AG04450 (cell line): Measurements from ENCODE around the gene IER5. TPM values are rescaled to one million over a fixed set of nuclear protein-coding genes. Genes with fewer than 3 reads are reported as not detected.

ENCODE experiments used
- CTCF ChIA-PET: fragments of 300-600, 350-600 bp; formaldehyde crosslinking; extraction: SDS; loops from one replicate; lab custom pipeline; 2022; ENCODE audit warnings: antibody characterized with exemption, inconsistent platforms; lab: Charles Lee
- POLR2A ChIA-PET: fragments of 350-600 bp; formaldehyde crosslinking; extraction: SDS; loops from one replicate; lab custom pipeline; 2021; ENCODE audit warnings: antibody characterized with exemption, inconsistent platforms; lab: Yijun Ruan, JAX
- DNase-seq: peaks from one replicate; pipeline ENCODE4 v3.0.0-alpha.2; 2011; ENCODE audit warnings: low read depth, low spot score
- H3K27ac ChIP-seq: one replicate; pipeline ENCODE4 v1.5.1; 2012; ENCODE audit warnings: low read depth, low read length, control low read depth
- H3K27me3 ChIP-seq: one replicate; pipeline ENCODE4 v1.6.0; 2012; ENCODE audit warnings: low read length; ENCODE audit not compliant: control insufficient read depth, insufficient read depth
- H3K4me3 ChIP-seq: 2 replicates; pipeline ENCODE4 v1.5.1; 2011; ENCODE audit warnings: mild to moderate bottlenecking, low read depth, low read length, control low read depth
- H3K9me3 ChIP-seq: 2 replicates; pipeline ENCODE4 v1.5.1; 2012; ENCODE audit warnings: low read length; ENCODE audit not compliant: control insufficient read depth, insufficient read depth
- CTCF ChIP-seq: IDR thresholded peaks from 2 replicates; pipeline ENCODE4 v1.5.1; 2011; ENCODE audit warnings: low read depth, low read length, control low read depth, inconsistent platforms
- polyA plus RNA-seq: library from polyadenylated mRNA; depleted of rRNA; stranded (reverse); fragments of >200 nt; gene quantifications from 2 replicates; pipeline ENCODE4 v1.2.3, GENCODE V29; 2011

Gene IER5
- polyA plus RNA-seq, 1 experiment, result 20.7 TPM

DNA sequence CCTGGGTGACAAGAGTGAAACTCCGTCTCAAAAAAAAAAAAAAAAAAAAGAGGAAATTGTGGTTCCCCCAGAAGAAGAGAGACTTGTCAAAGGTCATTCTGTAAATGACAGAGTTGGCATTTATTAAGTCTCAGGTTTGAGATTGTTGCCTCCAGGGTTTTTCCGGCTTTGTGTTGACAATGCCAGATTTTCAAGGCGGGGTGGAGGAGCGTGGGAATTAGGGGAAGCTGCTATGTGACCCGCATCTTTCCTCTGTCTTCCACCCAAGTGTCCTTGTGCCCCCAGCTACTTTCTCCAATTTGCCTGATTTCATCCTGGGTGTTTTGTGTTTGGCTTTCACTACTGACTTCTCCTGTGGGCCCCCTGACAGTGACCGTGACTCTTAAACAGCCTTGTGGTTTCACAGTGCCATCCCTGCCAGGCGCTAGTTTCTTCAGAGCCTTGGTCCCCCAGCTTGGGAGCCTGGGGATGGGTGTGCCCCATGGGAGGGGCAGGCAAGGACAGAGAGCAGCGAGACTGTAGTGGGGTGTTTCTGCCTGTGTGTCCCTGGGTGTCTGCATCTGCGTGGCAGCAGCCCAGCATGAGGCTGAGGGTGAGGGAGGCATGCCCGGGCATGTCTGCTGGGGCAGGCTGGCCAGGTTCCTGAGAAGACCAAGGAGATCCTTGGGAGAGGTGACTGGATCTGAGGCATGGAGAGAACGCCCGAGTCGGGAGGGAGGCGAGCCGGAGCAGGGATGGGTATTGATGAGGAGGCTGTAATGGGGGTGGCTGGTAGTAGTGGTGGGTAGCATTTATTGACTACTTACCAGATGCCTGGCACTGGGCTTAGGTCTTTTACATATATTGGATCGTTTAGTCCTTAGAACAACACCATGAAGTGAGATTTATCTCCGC, 46.3 kb downstream of the IER5 start:
- ChIA-PET POLR2A (interaction anchor here (0.6 to 2.2 kb wide), 11 partner anchors 8 to 503 kb away, joined by 3 to 35 read pairs (median 6); partner anchors contain the start of genes IER5 and XPR1), CTCF (interaction anchor here (0.8 to 1.5 kb wide), 5 partner anchors 17 to 619 kb away, joined by 3 to 7 read pairs (median 5); no protein-coding TSS in a partner anchor)
- Histone ChIP-seq H3K27ac (peak overlapping the region; percentile 99), H3K9me3 (no peaks in the 10 kb centered on the region; the same call in 1 of the 2 replicates), H3K4me3 (no peak overlapping the region), H3K27me3 (no peaks in the 10 kb centered on the region)
- TF ChIP-seq CTCF, result no peak
- peak; percentile 38 for DNase-seq

- ChIA-PET POLR2A (interaction anchor here (0.6 to 2.2 kb wide), 13 partner anchors 8 to 504 kb away, joined by 3 to 35 read pairs (median 4); partner anchors contain the start of genes IER5, KIAA1614 and XPR1), CTCF (interaction anchor here (0.8 to 1.5 kb wide), 6 partner anchors 18 to 619 kb away, joined by 3 to 7 read pairs (median 4); no protein-coding TSS in a partner anchor)
- Histone ChIP-seq H3K4me3 (no peak overlapping the region), H3K27ac (peak overlapping the region; percentile 99), H3K9me3 (no peaks in the 10 kb centered on the region; the same call in 1 of the 2 replicates), H3K27me3 (no peaks in the 10 kb centered on the region)
- no peak for DNase-seq
- TF ChIP-seq CTCF, result peak; percentile 31
Measured at GRCh38 chr1:181135437-181135731, 46.9 kb downstream of the IER5 start.

GRCh38 chr1:181135815-181136737, 47.6 kb downstream of the IER5 start:
- peak; percentile 88 for DNase-seq
- Histone ChIP-seq H3K9me3 (no peaks in the 10 kb centered on the region; the same call in 1 of the 2 replicates), H3K4me3 (no peak overlapping the region), H3K27ac (peak overlapping the region; percentile 99), H3K27me3 (no peaks in the 10 kb centered on the region)
- POLR2A ChIA-PET, result interaction anchor here (0.5 to 2.2 kb wide), 16 partner anchors 9 to 505 kb away, joined by 3 to 35 read pairs (median 3); partner anchors contain the start of genes IER5, KIAA1614 and XPR1
- CTCF ChIA-PET, result interaction anchor here (0.8 to 1.5 kb wide), 7 partner anchors 9 to 620 kb away, joined by 3 to 7 read pairs (median 5); no protein-coding TSS in a partner anchor
- no peak for TF ChIP-seq CTCF

- no peak for DNase-seq
- Histone ChIP-seq H3K27me3 (no peaks in the 10 kb centered on the region), H3K27ac (peak overlapping the region; percentile 99), H3K4me3 (no peak overlapping the region), H3K9me3 (no peaks in the 10 kb centered on the region; the same call in 1 of the 2 replicates)
- no peak for TF ChIP-seq CTCF
- ChIA-PET POLR2A (interaction anchor here (1.1 to 2.2 kb wide), 3 partner anchors 32 to 73 kb away, joined by 3 to 23 read pairs (median 22); no protein-coding TSS in a partner anchor), CTCF (interaction anchor here (0.9 to 1.5 kb wide), 2 partner anchors 10 to 99 kb away, joined by 3 to 6 read pairs; no protein-coding TSS in a partner anchor)
Measured at GRCh38 chr1:181136738-181137122, 48.2 kb downstream of the IER5 start.
